ENCODE measurements around the gene EPDR1. TPM values are rescaled to one million over a fixed set of nuclear protein-coding genes. Genes with fewer than 3 reads are reported as not detected.

EPDR1 gene
- total RNA-seq, 1 experiment from 2014 or later, result 22.7 TPM

DNA sequence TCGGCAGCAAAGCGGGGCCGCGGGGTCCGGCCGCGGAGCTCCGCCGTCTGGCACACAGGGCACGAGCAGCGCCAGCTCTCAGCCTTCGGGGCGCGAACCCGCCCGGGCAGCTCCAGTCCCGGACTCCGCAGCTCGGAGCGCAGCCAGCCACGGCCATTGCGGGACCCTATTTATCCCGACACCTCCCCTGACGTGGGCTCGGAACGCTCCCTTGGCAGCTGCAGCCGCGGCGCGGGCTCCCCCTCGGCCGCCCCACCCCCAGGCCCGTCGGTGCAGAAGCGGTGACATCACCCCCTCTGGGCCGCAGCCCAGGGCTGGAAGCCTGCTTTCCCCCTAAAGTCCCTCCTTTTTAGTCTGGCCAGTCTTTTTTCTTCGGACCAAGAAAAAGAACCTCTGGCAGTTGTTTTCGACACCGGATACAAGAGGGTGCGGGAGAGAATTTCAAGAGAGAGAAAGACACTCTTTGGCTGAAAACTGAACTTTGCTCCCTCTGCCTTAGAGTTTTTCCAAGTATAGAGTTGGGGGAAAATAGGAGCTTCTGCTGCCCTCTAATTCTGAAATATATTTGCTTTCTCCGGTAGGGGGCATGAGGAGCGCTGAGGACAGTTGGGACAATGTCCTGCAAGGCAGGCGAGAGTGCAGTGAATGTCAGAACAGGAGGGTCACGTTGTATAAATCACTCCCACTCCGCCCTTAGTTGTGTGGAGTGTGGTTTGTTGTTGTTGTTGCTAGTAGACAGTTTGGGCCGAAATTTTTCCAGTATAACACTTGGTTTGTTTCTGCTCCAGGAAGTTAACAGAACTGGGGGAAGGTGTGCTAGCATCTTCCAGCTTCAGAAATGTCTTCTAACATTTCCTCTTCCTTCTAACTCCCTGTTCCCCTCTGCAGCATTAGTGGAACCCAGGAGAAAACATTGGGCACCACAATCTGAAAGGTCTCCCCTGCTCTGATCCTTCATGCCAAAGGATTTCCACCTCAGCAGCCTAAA, 3.5 kb upstream of the EPDR1 start, which contains the start of gene SFRP4:
Gene SFRP4 (minus strand): TSS at position 145 of the 988 bp plus-strand sequence. CDS start 280 bp downstream, outside the sequence.
- no peak within 1 kb of the TSS for H3K9ac ChIP-seq (ENCODE audit: low read length)
- peaks cover 8% of the 10 kb centered on the region for H3K79me2 ChIP-seq (ENCODE audit: low read length)
- H3K9me2 ChIP-seq (replicated peaks; ENCODE audit: low read length), result no peaks in the 10 kb centered on the region
- DNase-seq (peak; percentile 78), ATAC-seq (peak; percentile 51)
- peak within 1 kb of the TSS; percentile 68 for H3K4me3 ChIP-seq (ENCODE audit: low read length)
- intact Hi-C loops (cut with micrococcal nuclease), result loop anchor here (1.0 to 2.0 kb wide), 4 partner anchors 110 to 305 kb away; no protein-coding TSS in a partner anchor
- H3K27me3 ChIP-seq (ENCODE audit: low read length), result no peaks in the 10 kb centered on the region
- peaks cover 12% of the 10 kb centered on the region; the same call in 1 of the 2 replicates for H3K4me1 ChIP-seq (ENCODE audit: insufficient read depth, low read length)
- BruUV-seq (replicated peaks), result no TSS peak
- H3K27ac ChIP-seq (ENCODE audit: low read length), result no peak within 1 kb of the TSS
- peak within 1 kb of the TSS; percentile 84 for H2AFZ ChIP-seq (ENCODE audit: low read length)
- H3K36me3 ChIP-seq (ENCODE audit: low read depth, low read length), result no peaks in the 10 kb centered on the region
- TF ChIP-seq, protein P1, sequence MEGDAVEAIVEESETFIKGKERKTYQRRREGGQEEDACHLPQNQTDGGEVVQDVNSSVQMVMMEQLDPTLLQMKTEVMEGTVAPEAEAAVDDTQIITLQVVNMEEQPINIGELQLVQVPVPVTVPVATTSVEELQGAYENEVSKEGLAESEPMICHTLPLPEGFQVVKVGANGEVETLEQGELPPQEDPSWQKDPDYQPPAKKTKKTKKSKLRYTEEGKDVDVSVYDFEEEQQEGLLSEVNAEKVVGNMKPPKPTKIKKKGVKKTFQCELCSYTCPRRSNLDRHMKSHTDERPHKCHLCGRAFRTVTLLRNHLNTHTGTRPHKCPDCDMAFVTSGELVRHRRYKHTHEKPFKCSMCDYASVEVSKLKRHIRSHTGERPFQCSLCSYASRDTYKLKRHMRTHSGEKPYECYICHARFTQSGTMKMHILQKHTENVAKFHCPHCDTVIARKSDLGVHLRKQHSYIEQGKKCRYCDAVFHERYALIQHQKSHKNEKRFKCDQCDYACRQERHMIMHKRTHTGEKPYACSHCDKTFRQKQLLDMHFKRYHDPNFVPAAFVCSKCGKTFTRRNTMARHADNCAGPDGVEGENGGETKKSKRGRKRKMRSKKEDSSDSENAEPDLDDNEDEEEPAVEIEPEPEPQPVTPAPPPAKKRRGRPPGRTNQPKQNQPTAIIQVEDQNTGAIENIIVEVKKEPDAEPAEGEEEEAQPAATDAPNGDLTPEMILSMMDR (conservative IDR thresholded peaks at IDR 0.05; ENCODE audit: low read depth, low read length), result peak; percentile 76
- no peak for TF ChIP-seq EZH2phosphoT487 (IDR thresholded peaks at IDR 0.05; ENCODE audit: borderline replicate concordance, low read length)
- no peak for TF ChIP-seq EZH2 (IDR thresholded peaks at IDR 0.05; ENCODE audit: low read length, unreplicated experiment)
- H3F3A ChIP-seq (ENCODE audit: low read length, unreplicated experiment), result no peaks in the 10 kb centered on the region
- CTCF ChIA-PET, result interaction anchor here (0.6 to 2.2 kb wide), 7 partner anchors 14 to 299 kb away, joined by 3 to 9 read pairs (median 5); no protein-coding TSS in a partner anchor
- peak within 1 kb of the TSS; percentile 86 for H3K4me2 ChIP-seq (ENCODE audit: low read length)
- no peaks in the 10 kb centered on the region for H3K9me3 ChIP-seq (ENCODE audit: low read length)
- H4K20me1 ChIP-seq (ENCODE audit: low read length), result no peaks in the 10 kb centered on the region
- POLR2A ChIA-PET (ENCODE audit: unreplicated experiment), result interaction anchor here (0.7 kb wide), 1 partner anchor 154 kb away, joined by 3 read pairs; no protein-coding TSS in a partner anchor

- no peaks in the 10 kb centered on the region for H3K9me2 ChIP-seq (replicated peaks; ENCODE audit: low read length)
- BruUV-seq (replicated peaks), result no TSS peak
- intact Hi-C loops (cut with micrococcal nuclease), result no loop called here
- peaks cover 24% of the 10 kb centered on the region for H3K79me2 ChIP-seq (ENCODE audit: low read length)
- H3K27ac ChIP-seq (ENCODE audit: low read length), result no peak overlapping the region
- no peaks in the 10 kb centered on the region for H3K36me3 ChIP-seq (ENCODE audit: low read depth, low read length)
- no peak for ATAC-seq
- ChIA-PET POLR2A (ENCODE audit: unreplicated experiment) (no interaction called here), CTCF (no interaction called here)
- no peak overlapping the region for H2AFZ ChIP-seq (ENCODE audit: low read length)
- no peak for TF ChIP-seq EZH2phosphoT487 (IDR thresholded peaks at IDR 0.05; ENCODE audit: borderline replicate concordance, low read length)
- TF ChIP-seq, protein P1 (conservative IDR thresholded peaks at IDR 0.05; ENCODE audit: low read depth, low read length), result 0 out of 2 replicates have a peak, but pooled peaks have one; percentile 19
- TF ChIP-seq EZH2 (IDR thresholded peaks at IDR 0.05; ENCODE audit: low read length, unreplicated experiment), result no peak
- no peaks in the 10 kb centered on the region for H4K20me1 ChIP-seq (ENCODE audit: low read length)
- peaks cover 15% of the 10 kb centered on the region; the same call in 1 of the 2 replicates for H3K4me1 ChIP-seq (ENCODE audit: insufficient read depth, low read length)
- H3F3A ChIP-seq (ENCODE audit: low read length, unreplicated experiment), result no peaks in the 10 kb centered on the region
- no peak overlapping the region for H3K4me2 ChIP-seq (ENCODE audit: low read length)
- H3K9me3 ChIP-seq (ENCODE audit: low read length), result no peaks in the 10 kb centered on the region
- DNase-seq, result no peak
- H3K27me3 ChIP-seq (ENCODE audit: low read length), result no peaks in the 10 kb centered on the region
- no peak overlapping the region for H3K9ac ChIP-seq (ENCODE audit: low read length)
- H3K4me3 ChIP-seq (ENCODE audit: low read length), result no peak overlapping the region
These were observed 1.9 kb upstream of the EPDR1 start for GRCh38 chr7:37918526-37918925.

All from PC-3 (cell line).